GM06990 (cell line): ENCODE measurements around the gene PTGER1.

ENCODE experiments used
- DNase-seq: peaks from one replicate; pipeline ENCODE4 v3.0.0-alpha.2; 2011; ENCODE audit not compliant: insufficient read length; ENCODE audit errors: extremely low read depth
- H3K27me3 ChIP-seq: replicated peaks from 2 replicates; pipeline ENCODE4 v1.6.0; 2011; ENCODE audit warnings: low read length; ENCODE audit not compliant: control insufficient read depth, insufficient read depth
- H3K36me3 ChIP-seq: 2 replicates; pipeline ENCODE4 v1.5.1; 2011; ENCODE audit warnings: low read length; ENCODE audit not compliant: control insufficient read depth, insufficient read depth
- H3K4me3 ChIP-seq: replicated peaks from 2 replicates; pipeline ENCODE4 v1.5.1; 2011; ENCODE audit warnings: low read depth, mild to moderate bottlenecking, control low read depth, low read length
- CTCF ChIP-seq: IDR thresholded peaks from 2 replicates; pipeline ENCODE4 v1.5.1; 2011; ENCODE audit warnings: low read length, control low read depth, mild to moderate bottlenecking, inconsistent platforms; ENCODE audit not compliant: insufficient read depth, poor library complexity, severe bottlenecking

The PTGER1 gene

GRCh38 chr19:14517446-14517839, 42.3 kb upstream of the PTGER1 start:
- DNase-seq, result no peak

GRCh38 chr19:14516746-14517438, 41.7 kb upstream of the PTGER1 start:
- TF ChIP-seq CTCF, result no peak
- no peaks in the 10 kb centered on the region for H3K27me3 ChIP-seq
- no peak for DNase-seq
- peaks cover 11% of the 10 kb centered on the region for H3K36me3 ChIP-seq
- H3K4me3 ChIP-seq, result peak overlapping the region; percentile 91

More at GRCh38 chr19:14517446-14517839, 42.3 kb upstream of the PTGER1 start:
- no peaks in the 10 kb centered on the region for H3K27me3 ChIP-seq
- peak overlapping the region; percentile 91 for H3K4me3 ChIP-seq
- TF ChIP-seq CTCF, result no peak
- peaks cover 11% of the 10 kb centered on the region for H3K36me3 ChIP-seq

- peaks cover 11% of the 10 kb centered on the region for H3K36me3 ChIP-seq
- DNase-seq, result no peak
- no peaks in the 10 kb centered on the region for H3K27me3 ChIP-seq
- H3K4me3 ChIP-seq, result peak overlapping the region; percentile 91
- no peak for TF ChIP-seq CTCF
These were observed 40.9 kb upstream of the PTGER1 start for GRCh38 chr19:14516048-14516534.

GRCh38 chr19:14515501-14516047, 40.4 kb upstream of the PTGER1 start:
- TF ChIP-seq CTCF, result no peak
- H3K36me3 ChIP-seq, result peaks cover 11% of the 10 kb centered on the region
- no peaks in the 10 kb centered on the region for H3K27me3 ChIP-seq
- no peak for DNase-seq
- no peak overlapping the region for H3K4me3 ChIP-seq

GRCh38 chr19:14514215-14514863, 39.2 kb upstream of the PTGER1 start:
- peaks cover 11% of the 10 kb centered on the region for H3K36me3 ChIP-seq
- TF ChIP-seq CTCF, result no peak
- no peak for DNase-seq
- H3K4me3 ChIP-seq, result no peak overlapping the region
- H3K27me3 ChIP-seq, result no peaks in the 10 kb centered on the region
